GM12801 (cell line): Measurements from ENCODE around the gene GYS1.

ENCODE experiments used
- TF ChIP-seq, protein P1 (sequence below): IDR thresholded peaks from one replicate; pipeline ENCODE4 v1.5.1; 2011; ENCODE audit warnings: control low read depth; ENCODE audit not compliant: insufficient read length; ENCODE audit errors: extremely low read depth

The GYS1 gene

GRCh38 chr19:48982280-48982679 is 10.8 kb downstream of the GYS1 start:
- TF ChIP-seq, protein P1, sequence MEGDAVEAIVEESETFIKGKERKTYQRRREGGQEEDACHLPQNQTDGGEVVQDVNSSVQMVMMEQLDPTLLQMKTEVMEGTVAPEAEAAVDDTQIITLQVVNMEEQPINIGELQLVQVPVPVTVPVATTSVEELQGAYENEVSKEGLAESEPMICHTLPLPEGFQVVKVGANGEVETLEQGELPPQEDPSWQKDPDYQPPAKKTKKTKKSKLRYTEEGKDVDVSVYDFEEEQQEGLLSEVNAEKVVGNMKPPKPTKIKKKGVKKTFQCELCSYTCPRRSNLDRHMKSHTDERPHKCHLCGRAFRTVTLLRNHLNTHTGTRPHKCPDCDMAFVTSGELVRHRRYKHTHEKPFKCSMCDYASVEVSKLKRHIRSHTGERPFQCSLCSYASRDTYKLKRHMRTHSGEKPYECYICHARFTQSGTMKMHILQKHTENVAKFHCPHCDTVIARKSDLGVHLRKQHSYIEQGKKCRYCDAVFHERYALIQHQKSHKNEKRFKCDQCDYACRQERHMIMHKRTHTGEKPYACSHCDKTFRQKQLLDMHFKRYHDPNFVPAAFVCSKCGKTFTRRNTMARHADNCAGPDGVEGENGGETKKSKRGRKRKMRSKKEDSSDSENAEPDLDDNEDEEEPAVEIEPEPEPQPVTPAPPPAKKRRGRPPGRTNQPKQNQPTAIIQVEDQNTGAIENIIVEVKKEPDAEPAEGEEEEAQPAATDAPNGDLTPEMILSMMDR, result no peak

DNA sequence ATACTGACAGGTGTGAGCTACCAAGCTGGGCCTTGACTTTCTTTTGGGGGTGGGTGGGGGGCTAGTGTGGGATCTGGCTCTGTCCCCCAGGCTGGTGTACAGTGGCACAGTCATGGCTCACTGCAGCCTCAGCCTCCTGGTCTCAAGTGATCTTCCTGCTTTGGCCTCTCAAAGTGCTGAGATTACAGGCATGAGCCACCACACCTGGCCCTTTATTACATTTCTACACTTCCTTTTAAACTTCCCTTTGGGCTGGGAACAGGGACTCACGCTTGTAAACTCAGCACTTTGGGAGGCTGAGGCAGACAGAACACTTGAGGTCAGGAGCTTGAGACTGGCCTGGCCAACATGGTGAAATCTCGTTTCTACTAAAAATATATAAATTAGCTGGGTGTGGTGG is 16.0 kb downstream of the GYS1 start:
- TF ChIP-seq, protein P1, result no peak

GRCh38 chr19:48975947-48976847 is 16.9 kb downstream of the GYS1 start:
- TF ChIP-seq, protein P1, result no peak

DNA sequence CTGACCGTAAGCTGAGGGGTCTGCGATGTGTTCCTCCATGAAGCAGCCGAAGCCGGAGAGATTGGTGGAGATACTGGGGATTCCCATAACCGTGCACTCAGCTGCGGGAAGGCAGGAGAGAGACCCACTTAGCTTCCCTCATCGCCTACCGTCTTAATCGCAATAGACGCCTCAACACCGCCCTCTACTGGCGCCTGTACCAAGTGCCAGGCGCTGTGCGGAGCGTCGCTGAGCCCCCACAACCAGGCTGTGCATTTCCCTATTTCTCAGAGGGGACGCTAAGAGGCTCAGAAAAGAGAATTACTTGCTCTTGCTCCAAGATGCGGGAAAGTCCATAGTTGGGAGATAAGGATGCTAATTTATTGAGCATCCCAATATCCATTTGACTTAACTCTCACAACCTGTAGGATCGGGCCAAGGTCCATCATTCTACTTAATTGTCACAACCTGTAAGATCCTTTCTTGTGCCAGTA is 22.1 kb downstream of the GYS1 start:
- TF ChIP-seq, protein P1, result no peak

DNA sequence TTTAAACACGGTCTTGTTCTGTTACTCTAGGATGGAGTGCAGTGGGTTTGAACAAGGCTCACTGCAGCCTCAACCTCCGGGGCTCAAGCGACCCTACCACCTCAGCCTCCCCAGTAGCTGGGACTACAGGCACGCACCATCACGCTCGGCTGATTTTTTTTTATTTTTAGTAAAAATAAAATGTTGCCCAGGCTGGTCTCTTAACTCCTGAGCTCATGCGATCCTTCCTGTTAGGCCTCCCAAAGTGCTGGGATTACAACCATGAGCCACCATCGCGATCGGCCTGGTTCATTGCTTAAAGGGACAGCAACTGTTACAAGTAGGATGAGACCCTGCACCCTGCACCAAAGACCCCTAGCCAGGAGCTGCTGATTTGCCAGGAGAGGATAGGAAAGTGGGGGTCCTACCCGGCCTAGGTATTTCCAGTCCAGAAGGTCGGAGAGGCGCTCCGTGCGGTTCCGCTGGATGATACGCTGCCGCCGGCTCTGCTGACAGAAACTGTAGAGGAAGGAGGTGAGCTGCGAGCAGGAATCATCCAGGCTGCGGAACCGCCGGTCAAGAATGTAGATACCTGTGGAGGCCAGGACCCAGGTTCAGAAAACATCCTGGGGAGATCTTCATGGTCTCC is 22.9 kb downstream of the GYS1 start:
- TF ChIP-seq, protein P1, result no peak

- TF ChIP-seq, protein P1, result no peak
Observed at GRCh38 chr19:48969276-48970138, 23.6 kb downstream of the GYS1 start.

DNA sequence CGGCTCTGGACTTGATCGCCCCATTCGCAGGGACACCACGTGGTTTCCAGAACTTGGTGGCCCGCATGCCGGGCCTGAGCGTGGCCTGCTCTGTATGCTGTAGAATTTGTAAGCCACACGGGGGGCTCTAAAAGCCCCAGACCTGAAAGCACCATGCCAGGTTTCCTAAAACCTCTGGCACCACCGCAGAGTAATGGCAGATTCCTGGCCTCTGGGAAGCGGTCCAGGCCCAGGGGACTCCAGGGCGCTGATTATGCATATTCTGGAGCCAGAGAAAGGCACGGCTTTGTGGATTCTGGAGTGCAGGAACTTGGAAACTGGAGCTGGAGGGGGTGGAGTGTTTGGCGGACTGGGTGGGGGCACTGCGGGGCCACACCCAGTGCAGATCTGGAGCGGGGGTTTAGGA is 24.3 kb downstream of the GYS1 start:
- TF ChIP-seq, protein P1, result no peak
